LNCAP (cell line): ENCODE results near the gene GPR137C.

ENCODE experiments used
- TF ChIP-seq, protein P1 (sequence below): fragments of 450-650 bp; IDR thresholded peaks from 2 replicates; pipeline ENCODE4 v1.5.1; 2017; ENCODE audit warnings: mild to moderate bottlenecking

Gene GPR137C

DNA sequence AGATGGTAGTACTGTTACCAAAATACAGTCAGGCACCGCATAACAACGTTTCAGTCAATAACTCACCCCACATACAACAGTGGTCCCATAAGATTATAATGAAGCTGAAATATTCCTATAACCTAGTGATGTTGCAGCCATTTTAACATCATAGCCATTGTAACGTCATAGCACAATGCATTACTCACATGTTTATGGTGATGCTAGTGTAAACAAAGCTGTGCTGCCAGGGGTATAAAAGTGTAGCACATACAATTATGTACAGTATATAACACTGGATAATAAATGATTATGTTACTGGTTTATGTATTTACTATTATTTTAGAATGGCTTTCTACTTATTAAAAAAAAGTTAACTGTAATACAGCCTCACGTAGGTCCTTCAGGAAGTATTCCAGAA lies 37.0 kb downstream of the GPR137C start:
- TF ChIP-seq, protein P1, sequence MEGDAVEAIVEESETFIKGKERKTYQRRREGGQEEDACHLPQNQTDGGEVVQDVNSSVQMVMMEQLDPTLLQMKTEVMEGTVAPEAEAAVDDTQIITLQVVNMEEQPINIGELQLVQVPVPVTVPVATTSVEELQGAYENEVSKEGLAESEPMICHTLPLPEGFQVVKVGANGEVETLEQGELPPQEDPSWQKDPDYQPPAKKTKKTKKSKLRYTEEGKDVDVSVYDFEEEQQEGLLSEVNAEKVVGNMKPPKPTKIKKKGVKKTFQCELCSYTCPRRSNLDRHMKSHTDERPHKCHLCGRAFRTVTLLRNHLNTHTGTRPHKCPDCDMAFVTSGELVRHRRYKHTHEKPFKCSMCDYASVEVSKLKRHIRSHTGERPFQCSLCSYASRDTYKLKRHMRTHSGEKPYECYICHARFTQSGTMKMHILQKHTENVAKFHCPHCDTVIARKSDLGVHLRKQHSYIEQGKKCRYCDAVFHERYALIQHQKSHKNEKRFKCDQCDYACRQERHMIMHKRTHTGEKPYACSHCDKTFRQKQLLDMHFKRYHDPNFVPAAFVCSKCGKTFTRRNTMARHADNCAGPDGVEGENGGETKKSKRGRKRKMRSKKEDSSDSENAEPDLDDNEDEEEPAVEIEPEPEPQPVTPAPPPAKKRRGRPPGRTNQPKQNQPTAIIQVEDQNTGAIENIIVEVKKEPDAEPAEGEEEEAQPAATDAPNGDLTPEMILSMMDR, result no peak

DNA sequence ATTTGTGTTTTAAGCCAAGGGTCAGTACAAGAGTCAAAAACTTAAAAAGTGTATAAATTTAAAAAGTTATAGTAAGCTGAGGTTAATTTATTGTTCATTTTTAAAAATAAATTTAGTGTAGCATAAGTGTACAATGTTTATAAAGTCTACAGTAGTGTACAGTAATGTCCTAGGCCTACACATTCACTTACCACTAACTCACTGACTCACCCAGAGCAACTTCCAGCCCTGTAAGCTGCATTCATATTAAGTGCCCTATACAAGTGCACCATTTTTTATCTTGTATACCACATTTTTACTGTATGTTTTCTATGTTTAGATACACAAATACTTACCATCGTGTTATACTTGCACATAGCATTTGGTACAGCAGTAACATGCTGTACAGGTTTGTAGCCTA lies 37.7 kb downstream of the GPR137C start:
- TF ChIP-seq, protein P1, result no peak

DNA sequence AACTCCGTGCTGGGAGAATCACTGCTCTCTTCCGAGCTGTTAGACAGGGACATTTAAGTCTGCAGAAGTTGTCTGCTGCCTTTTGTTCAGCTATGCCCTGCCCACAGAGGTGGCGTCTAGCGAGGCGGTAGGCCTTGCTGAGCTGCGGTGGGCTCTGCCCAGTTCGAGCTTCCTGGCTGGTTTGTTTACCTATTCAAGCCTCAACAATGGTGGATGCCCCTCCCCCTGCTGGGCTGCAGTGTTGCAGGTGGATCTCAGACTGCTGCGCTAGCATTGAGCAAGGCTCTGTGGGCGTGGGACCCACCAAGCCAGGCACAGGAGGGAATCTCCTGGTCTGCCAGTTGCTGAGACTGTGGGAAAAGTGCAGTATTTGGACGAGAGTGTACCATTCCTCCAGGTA lies 43.7 kb downstream of the GPR137C start:
- TF ChIP-seq, protein P1, result no peak

DNA sequence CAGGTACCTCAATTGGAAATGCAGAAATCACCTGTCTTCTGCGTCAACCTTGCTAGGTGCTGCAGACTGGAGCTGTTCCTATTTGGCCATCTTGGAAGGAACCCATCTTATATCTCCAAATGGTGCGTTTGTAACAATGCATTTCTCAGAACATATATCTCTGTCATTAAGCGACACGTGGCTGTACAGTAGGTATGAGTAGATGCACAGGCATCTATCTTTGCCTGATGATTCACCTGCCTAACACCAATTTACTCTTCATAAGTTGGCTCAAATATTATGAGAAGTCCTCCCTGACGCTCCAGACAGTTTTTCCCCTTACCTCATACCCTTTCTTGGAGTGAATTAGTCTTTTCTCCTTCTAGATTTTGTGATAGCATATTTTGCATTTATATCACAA lies 44.2 kb downstream of the GPR137C start:
- TF ChIP-seq, protein P1, result no peak

DNA sequence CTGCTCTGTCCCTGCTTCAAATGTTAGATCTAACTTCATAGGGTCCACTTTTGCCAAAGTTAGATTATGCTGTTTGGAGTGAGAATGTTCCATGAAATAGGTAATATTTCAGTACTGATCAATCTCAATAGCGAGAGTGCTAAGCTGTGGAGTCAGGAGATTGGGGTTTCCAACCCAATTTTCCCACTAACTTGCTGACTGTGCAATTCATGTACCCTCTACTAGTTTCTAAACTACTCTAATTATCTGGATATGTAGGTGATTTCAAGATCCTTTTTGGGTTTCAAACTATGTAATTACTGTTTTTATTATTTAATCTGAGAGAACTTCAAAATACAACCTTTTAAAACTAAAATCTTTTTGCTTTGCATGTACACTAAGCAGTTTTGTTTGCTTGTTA lies 45.9 kb downstream of the GPR137C start:
- TF ChIP-seq, protein P1, result no peak

DNA sequence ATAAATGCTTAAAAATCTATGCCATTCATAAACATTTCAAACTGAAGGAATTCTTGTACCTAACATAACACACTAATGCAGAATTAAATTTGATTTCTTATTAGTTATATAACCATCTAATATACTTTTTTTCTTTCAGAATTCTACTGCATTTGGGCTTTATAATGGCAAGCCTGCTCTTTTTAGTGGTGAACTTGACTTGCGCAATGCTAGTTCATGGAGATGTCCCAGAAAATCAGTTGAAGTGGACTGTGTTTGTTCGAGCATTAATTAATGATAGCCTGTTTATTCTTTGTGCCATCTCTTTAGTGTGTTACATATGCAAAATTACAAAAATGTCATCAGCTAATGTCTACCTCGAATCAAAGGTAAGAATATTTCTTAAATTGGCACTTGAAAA lies 47.3 kb downstream of the GPR137C start:
- TF ChIP-seq, protein P1, result no peak

DNA sequence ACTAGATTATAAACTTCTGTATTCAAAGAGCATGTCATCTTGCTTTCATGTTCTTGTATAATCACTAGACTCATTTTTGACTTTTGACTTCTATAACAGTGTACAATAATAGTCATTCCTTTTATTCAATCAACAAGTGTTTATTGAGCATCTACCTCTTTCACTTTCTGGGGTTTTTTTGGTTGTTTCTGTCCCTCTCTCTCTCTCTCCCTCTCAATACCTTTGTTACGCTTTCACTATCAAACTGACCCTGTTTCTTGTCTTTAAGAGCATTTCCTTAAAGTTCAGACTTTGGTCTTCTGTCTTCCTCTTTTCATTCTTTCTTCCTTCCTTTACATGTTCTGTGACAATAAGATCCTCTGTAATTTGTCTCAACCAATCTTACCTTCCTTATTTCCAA lies 49.5 kb downstream of the GPR137C start:
- TF ChIP-seq, protein P1, result no peak

DNA sequence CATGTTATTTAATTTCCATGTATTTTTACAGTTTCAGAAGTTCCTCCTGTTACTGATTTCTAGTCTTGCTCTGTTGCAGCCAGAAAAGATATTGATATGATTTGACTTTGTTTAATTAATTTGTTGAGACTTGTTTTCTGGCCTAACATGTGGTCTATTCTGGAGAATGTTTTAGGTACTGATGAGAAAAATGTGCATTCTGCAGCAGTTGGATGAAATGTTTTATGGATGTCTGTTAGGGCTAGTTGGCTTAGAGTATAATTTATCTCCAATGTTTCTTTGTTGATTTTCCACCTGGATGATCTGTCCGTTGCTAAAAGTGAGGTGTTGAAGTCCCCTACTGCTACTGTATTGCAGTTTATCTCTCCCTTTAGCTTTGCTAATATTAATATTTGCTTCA lies 54.4 kb downstream of the GPR137C start:
- TF ChIP-seq, protein P1, result no peak
